ENCODE results near the gene TRPM2.

Gene TRPM2

DNA sequence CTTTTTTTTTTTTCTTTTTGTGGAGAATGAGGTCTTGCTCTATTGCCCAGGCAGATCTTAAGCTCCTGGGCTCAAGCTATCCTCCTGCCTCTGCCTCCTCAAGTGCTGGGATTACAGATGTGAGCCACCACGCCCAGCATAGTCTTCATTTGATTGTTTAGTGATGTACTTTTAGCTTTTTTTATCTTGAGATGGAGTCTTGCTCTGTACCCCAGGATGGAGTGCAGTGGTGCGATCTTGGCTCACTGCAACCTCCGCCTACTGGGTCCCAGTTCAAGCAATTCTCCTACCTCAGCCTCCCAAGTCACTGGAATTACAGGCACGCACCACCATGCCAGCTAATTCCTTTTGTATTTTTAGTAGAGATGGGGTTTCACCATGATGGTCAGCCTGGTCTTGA is 77.9 kb downstream of the TRPM2 start:
- DNase-seq (ENCODE audit: low read depth): no peak

DNA sequence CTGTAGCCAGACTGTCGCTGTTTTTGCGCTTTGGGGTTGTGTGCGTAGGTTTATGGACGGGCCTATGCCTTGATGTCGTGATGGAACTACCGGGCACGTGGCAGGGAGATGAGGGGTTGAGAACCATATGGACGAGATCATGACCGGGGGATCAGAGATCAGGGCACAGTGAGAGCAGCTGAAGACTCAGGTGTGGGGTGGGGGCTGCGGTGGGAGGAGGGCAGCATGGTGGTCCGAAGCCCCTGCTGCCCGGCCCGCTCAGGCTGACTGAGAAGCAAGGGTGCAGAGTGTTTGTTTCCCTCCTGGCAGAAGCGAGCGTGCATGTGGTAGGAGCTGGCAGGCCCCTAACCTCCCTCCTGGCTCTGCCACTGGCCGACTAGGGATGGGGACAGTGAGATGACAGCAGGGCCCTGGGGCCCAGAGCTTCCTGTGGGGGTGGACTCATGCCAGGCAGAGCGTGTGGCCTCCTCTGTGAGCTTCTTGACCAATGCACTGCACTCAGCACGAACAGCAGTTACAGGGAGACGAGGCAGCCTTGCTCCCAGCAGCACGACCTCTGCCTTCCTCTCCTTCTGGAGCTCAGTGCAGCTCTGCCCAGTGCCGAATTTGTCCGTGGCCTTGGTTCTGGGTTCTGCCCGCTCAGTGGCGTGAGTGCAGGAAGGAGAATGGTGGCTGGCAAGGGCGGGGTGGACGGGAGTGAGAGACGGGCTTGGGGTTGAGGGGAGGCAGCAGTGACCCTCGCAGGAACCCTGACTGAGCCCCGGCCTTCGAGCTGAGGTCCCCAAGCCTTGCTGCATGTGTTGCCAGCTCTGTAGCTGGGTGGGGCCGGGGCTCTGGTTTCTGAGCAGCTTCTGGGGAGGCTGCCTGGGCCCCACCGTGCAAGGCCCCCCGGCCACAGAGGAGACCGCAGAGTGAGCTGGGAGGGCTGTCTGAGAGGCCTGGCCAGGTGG is 79.7 kb downstream of the TRPM2 start:
- DNase-seq (ENCODE audit: low read depth): no peak

DNA sequence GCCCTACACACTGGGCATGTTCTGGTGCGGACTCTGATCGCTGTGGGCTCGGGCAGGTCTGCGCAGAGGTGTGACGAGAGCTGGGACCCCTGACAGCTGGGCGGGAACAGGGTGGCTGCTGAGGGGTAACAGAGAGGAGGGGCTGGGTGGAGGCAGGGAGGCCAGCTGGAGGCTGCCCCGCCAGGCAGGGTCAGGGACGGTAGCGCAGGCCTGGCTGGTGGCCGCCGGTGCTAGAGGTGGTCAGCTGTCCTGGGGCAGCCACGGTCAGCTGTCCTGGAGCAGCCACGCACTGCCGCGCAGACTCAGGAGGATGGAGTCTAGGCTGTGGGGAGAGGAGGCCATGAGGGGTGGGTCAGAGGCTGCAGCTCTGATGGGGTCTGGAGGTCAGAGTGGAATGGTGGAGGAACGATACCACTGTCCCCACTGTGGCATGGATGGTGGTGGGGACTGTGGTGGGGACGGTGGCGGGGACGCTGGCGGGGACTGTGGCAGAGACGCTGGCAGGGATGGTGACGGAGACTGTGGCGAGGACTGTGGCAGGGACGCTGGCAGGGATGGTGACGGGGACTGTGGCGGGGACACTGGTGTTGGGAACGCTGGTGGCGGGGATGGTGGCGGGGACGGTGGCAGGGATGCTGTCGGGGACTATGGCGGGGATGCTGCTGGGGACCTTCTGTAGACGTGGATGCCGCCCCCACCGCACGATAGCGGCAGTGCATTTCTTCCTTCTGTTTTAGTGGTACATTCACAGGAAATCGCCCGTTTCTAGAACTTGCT is 80.6 kb downstream of the TRPM2 start:
- DNase-seq (ENCODE audit: low read depth): no peak

DNA sequence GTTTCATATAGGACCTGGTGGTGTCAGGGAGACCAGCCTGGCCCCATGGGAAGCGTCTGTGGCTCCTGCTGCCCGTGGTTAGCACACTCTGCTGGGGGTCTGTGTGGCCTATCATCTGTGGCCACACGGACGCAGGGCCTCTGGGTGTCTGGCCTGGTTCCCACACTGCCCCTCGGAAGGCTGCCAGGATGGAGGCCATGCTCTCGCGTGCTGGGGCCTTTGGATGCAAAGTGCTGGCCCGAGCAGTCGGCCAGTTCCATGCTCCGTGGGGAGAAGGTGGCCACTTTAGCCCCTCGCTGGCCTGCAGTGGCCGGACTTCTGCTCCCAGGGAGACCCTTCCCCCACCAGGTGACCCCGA is 81.1 kb downstream of the TRPM2 start:
- no peak for DNase-seq (ENCODE audit: low read depth)

DNA sequence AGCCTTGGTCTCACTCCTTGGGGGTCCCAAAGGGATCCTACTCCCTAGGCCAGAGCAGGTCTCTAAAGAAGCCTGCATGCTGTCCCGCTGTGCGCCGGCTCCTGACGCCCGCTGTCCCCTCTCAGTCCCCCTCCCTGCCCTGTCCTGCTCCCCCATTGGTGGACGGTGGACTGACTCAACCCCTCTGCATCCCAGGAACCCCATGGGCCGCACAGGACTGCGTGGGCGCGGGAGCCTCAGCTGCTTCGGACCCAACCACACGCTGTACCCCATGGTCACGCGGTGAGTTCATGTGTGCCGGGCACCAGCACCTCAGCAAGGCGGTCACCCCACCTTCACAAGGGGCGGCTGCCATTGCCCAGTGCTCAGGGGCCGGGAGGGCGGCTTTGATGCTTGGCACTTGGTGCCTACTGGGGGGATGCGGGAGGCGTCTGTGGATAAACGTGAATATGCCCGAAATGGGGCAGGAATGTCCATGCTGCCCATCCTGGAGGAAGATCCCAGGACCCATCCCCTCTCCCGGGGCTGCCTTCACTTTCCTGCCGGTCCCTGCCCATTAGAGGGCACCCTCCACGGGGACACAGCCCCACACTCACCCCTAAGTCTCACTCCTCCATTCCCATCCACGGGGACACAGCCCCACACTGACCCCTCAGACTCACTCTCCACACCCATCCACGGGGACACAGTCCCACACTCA is 81.7 kb downstream of the TRPM2 start:
- DNase-seq (ENCODE audit: low read depth): no peak

DNA sequence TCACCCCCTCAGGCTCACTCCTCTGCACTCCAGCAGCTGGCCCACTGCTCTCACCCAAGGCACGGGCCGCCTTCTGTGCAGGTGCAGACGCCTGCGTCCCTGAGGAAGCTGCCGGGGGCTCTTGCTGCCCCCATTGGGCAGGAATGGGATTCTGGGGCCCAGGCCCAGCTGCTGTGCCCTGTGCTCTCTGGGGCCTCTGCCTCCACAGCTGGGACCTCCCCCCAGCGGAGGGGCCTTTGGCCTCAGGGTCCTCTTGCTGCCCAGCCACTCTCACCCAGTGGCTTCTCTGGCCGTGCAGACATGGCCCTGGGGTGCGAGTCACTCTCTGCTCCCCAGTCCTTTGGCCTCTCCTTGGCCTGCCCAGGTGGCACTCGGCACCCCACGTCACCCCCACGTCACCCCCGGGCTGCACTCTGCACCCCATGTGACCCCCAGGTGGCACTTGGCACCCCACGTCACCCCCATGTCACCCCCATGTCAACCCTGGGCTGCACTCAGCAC is 82.7 kb downstream of the TRPM2 start:
- no peak for DNase-seq (ENCODE audit: low read depth)

DNA sequence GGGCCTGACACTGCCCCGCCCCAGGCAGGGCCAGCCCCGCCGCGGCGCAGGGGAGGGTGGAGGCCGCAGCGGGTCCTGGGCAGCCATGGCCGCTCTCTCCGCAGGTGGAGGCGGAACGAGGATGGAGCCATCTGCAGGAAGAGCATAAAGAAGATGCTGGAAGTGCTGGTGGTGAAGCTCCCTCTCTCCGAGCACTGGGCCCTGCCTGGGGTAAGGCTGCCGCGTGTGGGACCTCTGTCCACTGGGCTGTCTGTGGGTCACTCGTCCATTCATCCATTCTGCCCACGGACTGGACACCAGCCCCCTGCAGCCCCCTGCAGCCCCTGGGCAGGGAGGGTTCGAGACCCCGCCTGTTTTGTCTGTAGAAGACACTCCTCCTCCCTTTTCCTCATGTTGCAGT is 83.5 kb downstream of the TRPM2 start:
- DNase-seq (ENCODE audit: low read depth): no peak

DNA sequence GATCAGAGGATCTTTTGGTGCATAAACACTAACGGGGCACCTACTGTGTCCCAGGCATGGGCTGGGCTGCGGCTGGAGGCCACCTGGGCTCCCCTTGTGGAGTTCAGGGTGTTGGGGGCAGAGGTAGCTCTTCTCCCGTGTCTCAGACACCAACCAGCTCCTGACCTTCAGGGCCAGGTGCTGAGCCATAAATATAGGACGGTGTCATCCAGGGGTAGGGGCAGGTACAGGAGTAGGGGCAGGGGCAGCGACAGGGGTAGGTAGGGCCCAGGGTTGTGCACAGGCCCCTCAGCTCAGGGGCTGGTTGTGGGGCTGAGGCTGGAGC is 83.9 kb downstream of the TRPM2 start:
- DNase-seq (ENCODE audit: low read depth): no peak

DNA sequence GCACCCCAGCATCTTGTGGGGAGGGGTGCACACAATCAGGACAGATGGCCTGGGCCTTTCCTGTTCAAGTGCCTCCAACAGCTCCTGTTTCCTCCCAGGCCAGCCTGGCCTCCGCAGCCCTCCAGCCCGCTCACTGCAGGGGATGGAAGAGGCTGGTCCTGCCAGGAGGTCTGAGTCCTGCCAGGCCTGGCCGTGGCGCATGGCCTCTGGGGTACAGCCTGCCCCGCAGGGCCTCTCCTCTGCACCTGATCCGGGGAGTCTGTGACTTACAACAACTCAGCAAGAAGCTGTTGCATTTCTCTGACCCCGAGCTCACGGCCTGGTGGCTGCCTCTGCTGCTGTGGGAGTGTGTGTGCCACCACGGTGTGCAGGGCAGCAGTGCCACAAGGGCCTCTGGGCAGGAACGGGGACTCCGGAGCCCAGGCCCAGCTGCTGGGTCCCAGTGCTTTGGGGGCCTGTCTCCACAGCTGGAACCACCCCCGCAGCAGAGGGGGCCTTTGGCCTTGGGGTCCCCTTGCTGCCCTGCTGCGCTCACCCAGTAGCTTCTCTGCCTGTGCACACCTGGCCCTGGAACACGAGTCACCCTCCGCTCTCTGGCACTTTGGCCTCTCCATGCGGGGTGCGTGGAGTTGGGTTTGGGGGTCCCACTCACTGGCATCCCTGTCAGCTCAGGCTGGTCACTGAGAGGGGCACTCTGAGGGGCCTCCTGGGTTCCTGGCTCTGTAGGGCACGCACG is 84.4 kb downstream of the TRPM2 start:
- no peak for DNase-seq (ENCODE audit: low read depth)

DNA sequence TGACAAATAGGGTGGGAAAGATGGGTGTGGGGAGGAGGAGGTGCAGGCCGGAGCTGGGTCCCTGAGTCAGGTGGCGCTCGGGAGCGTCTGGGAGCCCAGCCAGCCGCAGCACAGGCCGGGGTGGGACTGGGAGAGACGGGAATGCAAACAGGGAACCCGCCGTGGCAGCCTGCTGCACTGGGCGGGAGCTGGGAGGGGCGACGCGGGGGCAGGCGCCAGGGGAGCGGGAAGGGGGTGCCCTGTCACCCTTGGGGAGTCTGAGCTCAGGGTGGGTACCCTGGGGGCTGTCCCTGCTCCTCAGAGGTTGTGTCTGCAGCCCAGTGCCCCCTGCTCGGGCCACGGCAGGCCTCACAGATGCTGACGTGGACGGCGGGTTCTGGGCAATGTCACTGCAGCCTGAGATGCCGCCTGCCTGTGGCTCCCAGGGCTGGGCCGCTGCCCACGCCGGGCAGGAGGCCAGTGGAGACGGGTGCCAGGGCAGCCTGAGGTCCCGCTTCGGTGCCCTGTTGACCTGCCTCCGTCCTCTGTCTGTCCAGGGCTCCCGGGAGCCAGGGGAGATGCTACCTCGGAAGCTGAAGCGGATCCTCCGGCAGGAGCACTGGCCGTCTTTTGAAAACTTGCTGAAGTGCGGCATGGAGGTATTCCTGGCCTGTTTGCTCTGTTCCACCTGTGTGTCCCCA is 85.2 kb downstream of the TRPM2 start:
- no peak for DNase-seq (ENCODE audit: low read depth)

DNA sequence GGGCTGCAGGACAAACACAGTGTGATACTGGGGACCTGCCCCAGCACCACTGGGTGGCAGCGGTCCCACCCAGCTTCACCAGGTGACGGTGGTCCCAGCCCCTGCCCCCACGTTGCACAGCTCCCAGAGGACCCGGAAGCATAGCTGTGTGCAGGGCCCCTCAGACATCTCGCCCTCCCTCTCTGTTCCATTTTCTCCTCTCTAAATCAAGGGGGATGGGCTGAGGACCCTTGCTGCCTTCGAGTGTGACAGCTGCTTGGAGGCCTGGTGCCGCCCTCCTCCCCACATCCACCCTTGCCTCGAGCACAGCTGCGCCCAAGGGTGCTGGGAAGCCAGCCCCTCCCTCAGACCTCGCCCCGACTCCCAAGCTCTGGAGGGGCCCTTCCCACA is 85.8 kb downstream of the TRPM2 start:
- DNase-seq (ENCODE audit: low read depth): no peak

DNA sequence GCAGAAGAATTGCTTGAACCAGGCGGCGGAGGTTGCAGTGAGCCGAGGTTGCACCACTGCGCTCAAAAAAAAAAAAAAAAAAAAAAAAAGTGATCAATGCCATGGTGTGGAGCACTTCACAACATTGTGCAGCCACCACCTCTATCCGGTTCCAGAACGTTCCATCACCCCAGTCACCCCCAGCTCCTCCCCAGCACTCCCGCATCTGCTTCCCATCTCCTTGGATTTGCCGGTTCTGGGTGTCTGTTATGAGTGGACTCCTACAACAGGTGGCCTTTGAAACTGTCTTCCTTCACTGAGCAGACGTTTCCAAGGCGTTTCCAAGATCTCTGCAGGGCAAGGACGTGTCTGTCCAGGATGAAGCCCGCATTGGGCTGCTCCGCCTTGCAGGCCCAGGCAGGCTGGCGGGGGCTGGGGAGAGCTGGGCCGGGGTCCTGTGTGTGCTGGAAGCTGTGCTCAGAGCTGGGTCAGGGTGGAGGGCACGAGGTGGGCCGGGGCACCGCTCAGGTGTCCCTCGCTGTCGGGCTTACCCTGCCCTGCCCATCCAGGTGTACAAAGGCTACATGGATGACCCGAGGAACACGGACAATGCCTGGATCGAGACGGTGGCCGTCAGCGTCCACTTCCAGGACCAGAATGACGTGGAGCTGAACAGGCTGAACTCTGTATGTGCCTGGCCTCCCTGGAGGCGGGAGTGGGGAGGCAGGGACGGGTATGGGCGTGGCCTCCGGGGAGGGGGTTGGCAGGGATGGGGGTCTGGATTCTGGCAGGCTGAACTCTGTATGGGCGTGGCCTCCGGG is 87.0 kb downstream of the TRPM2 start:
- no peak for DNase-seq (ENCODE audit: low read depth)

DNA sequence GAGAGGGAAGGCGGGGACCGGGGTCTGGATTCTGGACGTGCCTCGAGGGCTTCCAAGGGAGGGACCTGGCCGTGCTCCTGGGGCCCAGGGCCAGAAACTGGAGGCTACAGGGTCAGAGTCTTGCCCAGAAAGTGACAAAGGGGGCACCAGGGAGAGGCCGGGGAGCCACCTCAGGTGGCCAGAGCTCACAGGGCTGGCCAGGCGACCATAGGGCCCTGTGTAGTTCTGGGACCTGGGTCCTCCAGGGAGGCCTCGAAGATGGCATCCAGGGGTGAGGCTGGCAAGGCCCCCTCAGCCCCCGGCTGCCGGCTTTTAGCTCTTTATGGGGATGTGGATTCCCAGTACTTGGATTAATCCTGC is 87.6 kb downstream of the TRPM2 start:
- no peak for DNase-seq (ENCODE audit: low read depth)

DNA sequence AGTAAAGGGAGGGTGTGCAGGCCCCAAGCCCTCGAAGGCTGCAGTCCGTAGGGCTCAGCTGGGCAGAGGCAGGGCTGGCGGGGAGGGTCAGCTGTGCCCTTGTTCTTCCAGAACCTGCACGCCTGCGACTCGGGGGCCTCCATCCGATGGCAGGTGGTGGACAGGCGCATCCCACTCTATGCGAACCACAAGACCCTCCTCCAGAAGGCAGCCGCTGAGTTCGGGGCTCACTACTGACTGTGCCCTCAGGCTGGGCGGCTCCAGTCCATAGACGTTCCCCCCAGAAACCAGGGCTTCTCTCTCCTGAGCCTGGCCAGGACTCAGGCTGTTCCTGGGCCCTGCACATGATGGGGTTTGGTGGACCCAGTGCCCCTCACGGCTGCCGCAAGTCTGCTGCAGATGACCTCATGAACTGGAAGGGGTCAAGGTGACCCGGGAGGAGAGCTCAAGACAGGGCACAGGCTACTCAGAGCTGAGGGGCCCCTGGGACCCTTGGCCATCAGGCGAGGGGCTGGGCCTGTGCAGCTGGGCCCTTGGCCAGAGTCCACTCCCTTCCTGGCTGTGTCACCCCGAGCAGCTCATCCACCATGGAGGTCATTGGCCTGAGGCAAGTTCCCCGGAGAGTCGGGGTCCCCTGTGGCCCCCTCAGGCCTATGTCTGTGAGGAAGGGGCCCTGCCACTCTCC is 88.3 kb downstream of the TRPM2 start:
- no peak for DNase-seq (ENCODE audit: low read depth)

DNA sequence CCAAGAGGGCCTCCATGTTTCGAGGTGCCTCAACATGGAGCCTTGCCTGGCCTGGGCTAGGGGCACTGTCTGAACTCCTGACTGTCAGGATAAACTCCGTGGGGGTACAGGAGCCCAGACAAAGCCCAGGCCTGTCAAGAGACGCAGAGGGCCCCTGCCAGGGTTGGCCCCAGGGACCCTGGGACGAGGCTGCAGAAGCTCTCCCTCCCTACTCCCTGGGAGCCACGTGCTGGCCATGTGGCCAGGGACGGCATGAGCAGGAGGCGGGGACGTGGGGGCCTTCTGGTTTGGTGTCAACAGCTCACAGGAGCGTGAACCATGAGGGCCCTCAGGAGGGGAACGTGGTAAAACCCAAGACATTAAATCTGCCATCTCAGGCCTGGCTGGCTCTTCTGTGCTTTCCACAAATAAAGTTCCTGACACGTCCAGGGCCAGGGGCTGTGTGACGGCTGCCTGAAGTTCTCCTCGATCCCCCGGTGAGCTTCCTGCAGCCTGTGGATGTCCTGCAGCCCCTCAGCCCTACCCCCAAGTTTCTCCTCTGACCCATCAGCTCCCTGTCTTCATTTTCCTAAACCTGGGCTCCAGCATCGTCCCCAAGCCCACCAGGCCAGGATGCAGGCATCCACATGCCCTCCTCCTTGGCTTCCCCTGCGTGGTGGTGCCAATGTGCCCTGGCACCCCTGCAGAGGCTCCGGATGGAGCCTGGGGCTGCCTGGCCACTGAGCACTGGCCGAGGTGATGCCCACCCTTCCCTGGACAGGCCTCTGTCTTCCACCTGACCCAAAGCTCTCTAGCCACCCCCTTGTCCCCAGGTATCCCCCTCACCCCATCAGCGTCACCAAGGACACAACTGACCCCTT is 89.1 kb downstream of the TRPM2 start:
- DNase-seq (ENCODE audit: low read depth): no peak

DNA sequence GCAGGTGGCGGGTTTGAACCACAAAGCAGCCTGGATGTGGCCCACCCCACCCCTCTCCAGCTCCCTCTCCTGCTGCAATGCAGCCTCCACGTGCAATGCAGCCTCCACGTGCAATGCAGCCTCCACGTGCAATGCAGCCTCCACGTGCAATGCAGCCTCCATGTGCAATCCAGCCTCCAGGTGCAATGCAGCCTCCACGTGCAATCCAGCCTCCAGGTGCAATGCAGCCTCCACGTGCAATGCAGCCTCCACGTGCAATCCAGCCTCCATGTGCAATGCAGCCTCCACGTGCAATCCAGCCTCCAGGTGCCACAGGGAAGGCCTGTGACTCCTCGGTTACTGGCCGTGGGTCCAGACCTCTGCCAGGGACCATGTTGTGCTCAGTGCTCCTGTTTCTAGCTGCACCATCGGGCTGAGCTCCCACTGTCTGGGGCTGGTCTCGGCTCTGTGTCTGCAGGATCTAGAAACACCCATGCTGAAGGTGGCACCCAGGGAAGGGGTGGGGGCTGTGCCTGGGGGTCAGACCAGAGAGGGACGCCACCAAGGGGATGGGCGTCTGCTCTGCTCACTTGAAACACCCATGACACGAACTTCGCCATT is 90.0 kb downstream of the TRPM2 start:
- no peak for DNase-seq (ENCODE audit: low read depth)

DNA sequence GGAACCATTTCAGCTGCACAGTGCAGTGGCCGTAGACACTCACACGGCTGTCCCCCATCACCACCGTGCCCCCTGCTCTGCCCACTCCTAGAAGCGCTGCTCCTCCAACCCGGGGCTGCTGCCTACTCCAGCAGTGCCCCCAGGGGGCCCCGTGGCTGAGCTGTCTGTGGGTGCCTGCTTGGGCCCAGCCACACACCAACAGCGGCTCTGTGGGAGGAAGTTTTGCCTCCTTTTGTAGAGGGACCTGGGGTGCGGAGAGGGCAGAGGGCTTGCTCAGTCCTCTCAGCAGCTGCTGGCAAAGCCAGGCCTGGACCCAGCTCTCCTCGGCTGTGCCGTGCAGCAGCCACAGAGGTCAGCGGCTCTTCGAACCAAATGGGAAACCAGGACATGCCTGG is 90.5 kb downstream of the TRPM2 start:
- no peak for DNase-seq (ENCODE audit: low read depth)

DNA sequence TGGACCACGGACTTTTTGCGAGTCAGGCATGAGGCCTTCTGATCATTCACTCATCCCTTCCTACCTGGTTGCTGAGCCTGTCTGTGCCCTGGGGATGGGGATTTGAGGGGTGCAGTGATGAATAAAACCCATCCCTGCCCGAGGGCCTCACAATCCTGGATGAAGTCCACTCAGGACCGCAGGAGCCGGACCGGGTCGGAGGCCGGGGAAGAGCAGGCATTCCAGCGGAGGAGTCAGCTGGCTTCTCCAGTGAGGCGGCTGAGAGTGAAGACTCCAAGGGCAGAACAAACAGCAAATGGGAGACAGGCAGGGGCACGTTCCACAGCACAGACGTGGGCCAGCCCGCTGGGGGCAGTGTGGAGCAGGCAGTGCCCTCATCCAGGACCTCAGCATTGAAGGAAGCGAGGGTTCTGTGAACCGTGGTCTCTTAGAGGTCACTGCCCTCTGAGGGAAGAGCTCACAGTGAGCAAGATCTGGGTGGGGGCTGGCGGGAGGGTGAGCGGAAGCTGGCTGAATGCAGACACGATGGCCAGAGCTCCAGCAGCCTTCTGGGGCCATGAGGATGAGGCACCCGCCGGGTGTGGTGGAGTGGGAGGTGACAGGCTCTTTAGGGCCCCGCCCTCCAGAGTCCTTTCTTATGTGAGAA is 91.0 kb downstream of the TRPM2 start:
- no peak for DNase-seq (ENCODE audit: low read depth)
